ENCODE data around the gene G6PC2.
A peak's percentile ranks its signal among the peaks of the same experiment; 100 is the strongest.

The G6PC2 gene

DNA sequence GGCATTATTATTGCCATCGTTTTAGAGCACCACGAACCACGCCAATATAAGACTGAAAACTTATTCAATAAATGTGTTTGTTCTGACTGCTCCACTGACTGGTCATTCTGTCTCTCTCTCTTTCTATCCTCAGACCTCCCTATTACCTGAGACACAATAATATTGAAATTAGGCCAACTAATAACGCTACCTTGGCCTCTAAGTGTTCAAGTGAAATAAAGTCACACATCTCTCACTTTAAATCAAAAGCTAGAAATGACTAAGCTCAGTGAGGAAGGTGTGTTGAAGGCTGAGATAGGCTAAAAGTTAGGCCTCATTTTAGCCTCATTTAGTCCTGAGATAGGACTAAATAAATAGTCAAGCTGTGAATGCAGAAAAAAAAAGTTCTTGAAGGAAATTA is 38.8 kb downstream of the G6PC2 start:
- Histone ChIP-seq H3K27ac (no peak overlapping the region), H3K9me3 (no peaks in the 10 kb centered on the region), H3K27me3 (peaks cover 8% of the 10 kb centered on the region), H3K36me3 (no peaks in the 10 kb centered on the region), H3K4me1 (ENCODE audit: control insufficient read depth in 1 of 2, insufficient read depth in 1 of 2, low read depth in 1 of 2, low read length in 1 of 2) (no peaks in the 10 kb centered on the region), H3K4me3 (ENCODE audit: low read depth in 1 of 2, low read length in 1 of 2) (no peak overlapping the region)
- TF ChIP-seq, protein P1, sequence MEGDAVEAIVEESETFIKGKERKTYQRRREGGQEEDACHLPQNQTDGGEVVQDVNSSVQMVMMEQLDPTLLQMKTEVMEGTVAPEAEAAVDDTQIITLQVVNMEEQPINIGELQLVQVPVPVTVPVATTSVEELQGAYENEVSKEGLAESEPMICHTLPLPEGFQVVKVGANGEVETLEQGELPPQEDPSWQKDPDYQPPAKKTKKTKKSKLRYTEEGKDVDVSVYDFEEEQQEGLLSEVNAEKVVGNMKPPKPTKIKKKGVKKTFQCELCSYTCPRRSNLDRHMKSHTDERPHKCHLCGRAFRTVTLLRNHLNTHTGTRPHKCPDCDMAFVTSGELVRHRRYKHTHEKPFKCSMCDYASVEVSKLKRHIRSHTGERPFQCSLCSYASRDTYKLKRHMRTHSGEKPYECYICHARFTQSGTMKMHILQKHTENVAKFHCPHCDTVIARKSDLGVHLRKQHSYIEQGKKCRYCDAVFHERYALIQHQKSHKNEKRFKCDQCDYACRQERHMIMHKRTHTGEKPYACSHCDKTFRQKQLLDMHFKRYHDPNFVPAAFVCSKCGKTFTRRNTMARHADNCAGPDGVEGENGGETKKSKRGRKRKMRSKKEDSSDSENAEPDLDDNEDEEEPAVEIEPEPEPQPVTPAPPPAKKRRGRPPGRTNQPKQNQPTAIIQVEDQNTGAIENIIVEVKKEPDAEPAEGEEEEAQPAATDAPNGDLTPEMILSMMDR (IDR thresholded peaks at IDR 0.05) = no peak

DNA sequence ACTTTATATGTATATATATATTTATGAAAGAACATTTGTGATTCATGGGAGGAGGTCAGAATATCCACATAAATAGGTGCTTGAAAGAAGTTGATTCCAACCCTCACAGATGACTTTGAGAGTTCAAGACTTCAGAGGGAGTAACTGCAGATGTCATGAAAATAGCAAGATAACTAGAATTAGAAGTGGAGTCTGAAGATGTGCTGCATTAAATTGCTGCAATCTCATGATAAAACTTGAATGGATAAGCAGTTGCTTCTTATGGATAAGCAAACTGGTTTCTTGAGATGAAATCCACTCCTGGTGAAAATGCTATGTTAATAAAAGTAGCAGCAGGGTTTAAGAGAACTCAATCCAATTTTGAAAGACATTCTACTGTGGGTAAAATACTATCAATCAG is 40.2 kb downstream of the G6PC2 start:
- Histone ChIP-seq H3K4me3 (ENCODE audit: low read depth in 1 of 2, low read length in 1 of 2) (no peak overlapping the region), H3K36me3 (no peaks in the 10 kb centered on the region), H3K27ac (no peak overlapping the region), H3K4me1 (ENCODE audit: control insufficient read depth in 1 of 2, insufficient read depth in 1 of 2, low read depth in 1 of 2, low read length in 1 of 2) (no peaks in the 10 kb centered on the region), H3K27me3 (peaks cover under 1% of the 10 kb centered on the region), H3K9me3 (no peaks in the 10 kb centered on the region)
- TF ChIP-seq, protein P1 (IDR thresholded peaks at IDR 0.05) = no peak

DNA sequence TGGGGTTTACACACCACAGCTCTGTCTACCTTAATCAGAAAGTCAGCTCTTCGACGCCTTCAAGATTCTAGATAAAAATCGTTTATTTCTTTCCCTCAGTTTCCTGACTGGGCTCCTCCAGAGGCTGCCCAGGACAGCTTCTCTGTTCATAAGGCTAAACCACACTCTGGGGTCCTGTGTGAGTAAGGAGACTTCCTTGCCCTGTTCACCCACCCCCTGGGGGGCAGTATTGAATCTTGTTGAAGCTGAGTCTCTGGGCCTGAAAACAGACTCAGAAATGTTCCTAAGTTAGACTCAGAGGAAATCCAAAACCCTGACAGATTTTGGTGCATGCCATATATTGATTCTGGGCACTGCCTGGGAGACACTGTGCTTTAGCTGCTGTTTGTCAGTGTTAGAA is 43.0 kb downstream of the G6PC2 start:
- Histone ChIP-seq H3K4me1 (ENCODE audit: control insufficient read depth in 1 of 2, insufficient read depth in 1 of 2, low read depth in 1 of 2, low read length in 1 of 2) (no peaks in the 10 kb centered on the region), H3K27me3 (no peaks in the 10 kb centered on the region), H3K4me3 (ENCODE audit: low read depth in 1 of 2, low read length in 1 of 2) (no peak overlapping the region), H3K9me3 (no peaks in the 10 kb centered on the region), H3K36me3 (no peaks in the 10 kb centered on the region), H3K27ac (no peak overlapping the region)
- TF ChIP-seq, protein P1 (IDR thresholded peaks at IDR 0.05) = no peak

DNA sequence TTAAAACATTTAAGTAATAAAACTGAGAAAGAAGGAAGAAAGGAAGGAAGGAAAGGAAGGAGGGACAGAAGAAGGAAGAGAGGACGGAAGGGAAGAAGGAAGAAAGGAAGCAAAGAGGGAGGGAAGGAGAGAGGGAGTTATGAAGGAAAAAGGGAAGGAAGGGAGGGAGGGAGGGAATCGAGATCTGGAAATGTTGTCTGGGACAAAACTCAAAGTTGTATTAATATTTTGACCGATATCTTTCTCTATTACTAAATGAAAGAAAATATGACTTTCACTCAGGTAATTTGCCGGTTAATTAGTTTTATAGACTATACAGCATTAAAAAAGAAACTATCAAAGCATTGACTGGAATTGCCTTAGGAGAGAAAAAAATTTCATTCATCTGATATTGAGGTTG is 44.4 kb downstream of the G6PC2 start:
- H3K4me1 ChIP-seq (ENCODE audit: control insufficient read depth in 1 of 2, insufficient read depth in 1 of 2, low read depth in 1 of 2, low read length in 1 of 2) = no peaks in the 10 kb centered on the region
- H3K27me3 ChIP-seq = no peaks in the 10 kb centered on the region
- H3K4me3 ChIP-seq (ENCODE audit: low read depth in 1 of 2, low read length in 1 of 2) = no peak overlapping the region
- no peaks in the 10 kb centered on the region for H3K36me3 ChIP-seq
- H3K27ac ChIP-seq = no peak overlapping the region
- TF ChIP-seq, protein P1 (IDR thresholded peaks at IDR 0.05) = no peak
- H3K9me3 ChIP-seq = no peaks in the 10 kb centered on the region

DNA sequence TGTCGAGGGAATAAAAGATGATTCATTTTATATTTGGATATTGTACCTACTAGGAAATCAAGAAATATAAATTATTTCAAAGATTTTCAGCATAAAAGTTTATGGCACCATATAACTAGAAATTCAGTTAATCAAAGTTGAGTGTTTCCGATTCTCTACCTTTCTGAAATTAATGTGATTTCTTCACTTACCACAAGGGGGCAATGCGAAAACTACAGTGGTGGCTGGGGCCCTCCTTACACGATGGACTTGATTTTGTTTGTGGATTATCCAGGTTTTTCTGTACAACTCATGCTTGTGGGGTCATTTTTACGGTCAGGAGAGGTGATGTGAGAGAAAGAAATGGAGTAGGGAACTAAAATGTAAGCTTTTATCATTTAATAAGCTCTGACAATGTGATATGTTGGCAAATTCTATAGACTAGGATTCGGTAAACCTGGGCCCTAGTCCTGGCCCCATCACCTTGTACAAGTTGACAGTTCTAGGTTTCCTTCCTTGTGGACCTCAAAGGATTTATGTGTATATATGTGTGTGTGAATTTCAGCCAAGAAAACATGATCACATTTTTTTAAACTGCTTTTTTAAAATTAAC is 47.6 kb downstream of the G6PC2 start:
- Histone ChIP-seq H3K27ac (no peak overlapping the region), H3K9me3 (no peaks in the 10 kb centered on the region), H3K27me3 (no peaks in the 10 kb centered on the region), H3K36me3 (no peaks in the 10 kb centered on the region), H3K4me3 (ENCODE audit: low read depth in 1 of 2, low read length in 1 of 2) (no peak overlapping the region), H3K4me1 (ENCODE audit: control insufficient read depth in 1 of 2, insufficient read depth in 1 of 2, low read depth in 1 of 2, low read length in 1 of 2) (no peaks in the 10 kb centered on the region)
- TF ChIP-seq, protein P1 (IDR thresholded peaks at IDR 0.05) = peak; percentile 48

DNA sequence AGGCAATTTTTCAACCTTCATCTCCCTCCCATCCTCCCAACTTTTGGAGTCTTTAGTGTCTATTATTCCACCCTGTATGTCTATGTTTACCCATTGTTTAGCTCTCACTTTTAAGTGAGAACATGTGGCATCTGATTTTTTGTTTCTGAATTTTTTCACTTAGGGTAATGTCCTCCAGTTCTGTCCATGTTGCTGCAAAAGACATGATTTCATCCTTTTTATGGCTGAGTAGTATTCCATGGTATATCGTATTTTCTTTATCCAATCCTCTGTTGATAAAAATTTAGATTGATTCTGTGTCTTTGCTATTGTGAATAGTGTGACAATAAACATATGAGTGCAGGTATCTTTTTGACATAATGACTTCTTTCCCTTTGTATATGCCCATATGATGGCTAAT is 48.2 kb downstream of the G6PC2 start:
- H3K4me1 ChIP-seq (ENCODE audit: control insufficient read depth in 1 of 2, insufficient read depth in 1 of 2, low read depth in 1 of 2, low read length in 1 of 2) = no peaks in the 10 kb centered on the region
- H3K36me3 ChIP-seq = no peaks in the 10 kb centered on the region
- no peaks in the 10 kb centered on the region for H3K27me3 ChIP-seq
- H3K27ac ChIP-seq = no peak overlapping the region
- no peaks in the 10 kb centered on the region for H3K9me3 ChIP-seq
- TF ChIP-seq, protein P1 (IDR thresholded peaks at IDR 0.05) = no peak
- no peak overlapping the region for H3K4me3 ChIP-seq (ENCODE audit: low read depth in 1 of 2, low read length in 1 of 2)

Data from neutrophil (primary cell).